ENCODE measurements around the gene SHE.

GRCh38 chr1:154497026-154497806 is 5.0 kb downstream of the SHE start:
- TF ChIP-seq CTCF (IDR thresholded peaks at IDR 0.05) (no peak), POLR2A (IDR thresholded peaks at IDR 0.05) (no peak), EP300 (IDR thresholded peaks at IDR 0.05) (peak in 1 of 2 donors; percentile 63)
